Measurements from ENCODE around the gene ARSG. TPM values are rescaled to one million over a fixed set of nuclear protein-coding genes. Genes with fewer than 3 reads are reported as not detected.

ARSG gene
- total and polyA plus RNA-seq, 9 of the 15 experiments (the other 6 are each of a cell fraction or from before 2014, with no cell fraction given) = 1.0 to 5.6 (median 1.8) TPM

GRCh38 chr17:68379177-68379510 is 87.8 kb downstream of the ARSG start:
- 0% methylated on average over 3 of the region's 3 CpGs for WGBS (ENCODE audit: insufficient coverage, low coverage, missing lambda C conversion rate)
- no peak overlapping the region for H3K4me3 ChIP-seq
- no peaks in the 10 kb centered on the region for H3K79me2 ChIP-seq (ENCODE audit: control insufficient read depth, insufficient read depth, low read length)
- H3K9me1 ChIP-seq (ENCODE audit: control insufficient read depth, insufficient read depth, low read length) = no peaks in the 10 kb centered on the region
- no peak for DNase-seq (ENCODE audit: extremely low read depth in 1 of 4, low spot score in 3 of 4)
- peaks cover 35 to 43% of the 10 kb centered on the region in 2 experiments for H3K27me3 ChIP-seq (ENCODE audit: control insufficient read depth in 2 of 2, insufficient read depth in 2 of 2, low read length in 2 of 2)
- intact Hi-C loops (cut with micrococcal nuclease) = no loop called here
- H3K4me1 ChIP-seq (replicated peaks in 1 of 2; ENCODE audit: control insufficient read depth in 2 of 2, insufficient read depth in 2 of 2, low read length in 2 of 2) = no peaks in the 10 kb centered on the region
- H3K9ac ChIP-seq (ENCODE audit: insufficient read depth in 1 of 2, low read depth in 2 of 2, low read length in 2 of 2) = no peak overlapping the region
- in situ Hi-C loops (cut with MboI) = no loop called here
- H3K27ac ChIP-seq (ENCODE audit: extremely low read depth, low read depth, low read length) = no peak overlapping the region
- no peaks in the 10 kb centered on the region for H3K36me3 ChIP-seq (ENCODE audit: control insufficient read depth, insufficient read depth, low read length)
- no peak overlapping the region for H2AFZ ChIP-seq (ENCODE audit: low read depth, low read length)
- no peaks in the 10 kb centered on the region for H3K9me3 ChIP-seq (replicated peaks; ENCODE audit: control insufficient read depth, insufficient read depth, low read depth, low read length)
- no TSS peak for BruUV-seq (replicated peaks)
- CTCF ChIA-PET (ENCODE audit: low intra/inter-chr PET ratio) = no interaction called here
- H4K20me1 ChIP-seq (replicated peaks; ENCODE audit: control insufficient read depth, insufficient read depth, low read length) = no peaks in the 10 kb centered on the region
- no peak overlapping the region for H3K4me2 ChIP-seq (ENCODE audit: insufficient read depth, low read length)
- FAIRE-seq = no peak
- ATAC-seq = no peak
- POLR2A ChIA-PET = no interaction called here
- TF ChIP-seq MYC (IDR thresholded peaks at IDR 0.05; ENCODE audit: low read depth, low read length) = no peak
- TF ChIP-seq MYC (CRISPR knock-in tag; IDR thresholded peaks at IDR 0.05; ENCODE audit: borderline replicate concordance, low read depth) = no peak
- no peak for TF ChIP-seq ZNF583 (CRISPR knock-in tag; IDR thresholded peaks at IDR 0.05)
- TF ChIP-seq NCOR1 (IDR thresholded peaks at IDR 0.05) = no peak
- TF ChIP-seq DIDO1 (tag; IDR thresholded peaks at IDR 0.05; ENCODE audit: low read depth) = no peak
- TF ChIP-seq YBX1 (IDR thresholded peaks at IDR 0.05) = no peak
- no peak for TF ChIP-seq ZNF444 (CRISPR knock-in tag; IDR thresholded peaks at IDR 0.05)
- TF ChIP-seq WHSC1 (IDR thresholded peaks at IDR 0.05; ENCODE audit: low read length) = no peak
- no peak for TF ChIP-seq ARID3A (IDR thresholded peaks at IDR 0.05; ENCODE audit: borderline replicate concordance, low read depth, low read length)
- TF ChIP-seq, protein P1, sequence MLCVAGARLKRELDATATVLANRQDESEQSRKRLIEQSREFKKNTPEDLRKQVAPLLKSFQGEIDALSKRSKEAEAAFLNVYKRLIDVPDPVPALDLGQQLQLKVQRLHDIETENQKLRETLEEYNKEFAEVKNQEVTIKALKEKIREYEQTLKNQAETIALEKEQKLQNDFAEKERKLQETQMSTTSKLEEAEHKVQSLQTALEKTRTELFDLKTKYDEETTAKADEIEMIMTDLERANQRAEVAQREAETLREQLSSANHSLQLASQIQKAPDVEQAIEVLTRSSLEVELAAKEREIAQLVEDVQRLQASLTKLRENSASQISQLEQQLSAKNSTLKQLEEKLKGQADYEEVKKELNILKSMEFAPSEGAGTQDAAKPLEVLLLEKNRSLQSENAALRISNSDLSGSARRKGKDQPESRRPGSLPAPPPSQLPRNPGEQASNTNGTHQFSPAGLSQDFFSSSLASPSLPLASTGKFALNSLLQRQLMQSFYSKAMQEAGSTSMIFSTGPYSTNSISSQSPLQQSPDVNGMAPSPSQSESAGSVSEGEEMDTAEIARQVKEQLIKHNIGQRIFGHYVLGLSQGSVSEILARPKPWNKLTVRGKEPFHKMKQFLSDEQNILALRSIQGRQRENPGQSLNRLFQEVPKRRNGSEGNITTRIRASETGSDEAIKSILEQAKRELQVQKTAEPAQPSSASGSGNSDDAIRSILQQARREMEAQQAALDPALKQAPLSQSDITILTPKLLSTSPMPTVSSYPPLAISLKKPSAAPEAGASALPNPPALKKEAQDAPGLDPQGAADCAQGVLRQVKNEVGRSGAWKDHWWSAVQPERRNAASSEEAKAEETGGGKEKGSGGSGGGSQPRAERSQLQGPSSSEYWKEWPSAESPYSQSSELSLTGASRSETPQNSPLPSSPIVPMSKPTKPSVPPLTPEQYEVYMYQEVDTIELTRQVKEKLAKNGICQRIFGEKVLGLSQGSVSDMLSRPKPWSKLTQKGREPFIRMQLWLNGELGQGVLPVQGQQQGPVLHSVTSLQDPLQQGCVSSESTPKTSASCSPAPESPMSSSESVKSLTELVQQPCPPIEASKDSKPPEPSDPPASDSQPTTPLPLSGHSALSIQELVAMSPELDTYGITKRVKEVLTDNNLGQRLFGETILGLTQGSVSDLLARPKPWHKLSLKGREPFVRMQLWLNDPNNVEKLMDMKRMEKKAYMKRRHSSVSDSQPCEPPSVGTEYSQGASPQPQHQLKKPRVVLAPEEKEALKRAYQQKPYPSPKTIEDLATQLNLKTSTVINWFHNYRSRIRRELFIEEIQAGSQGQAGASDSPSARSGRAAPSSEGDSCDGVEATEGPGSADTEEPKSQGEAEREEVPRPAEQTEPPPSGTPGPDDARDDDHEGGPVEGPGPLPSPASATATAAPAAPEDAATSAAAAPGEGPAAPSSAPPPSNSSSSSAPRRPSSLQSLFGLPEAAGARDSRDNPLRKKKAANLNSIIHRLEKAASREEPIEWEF (CRISPR knock-in tag; IDR thresholded peaks at IDR 0.05) = no peak
- no peak for TF ChIP-seq NCOA6 (IDR thresholded peaks at IDR 0.05)
- no peak for TF ChIP-seq THRAP3 (IDR thresholded peaks at IDR 0.05; ENCODE audit: borderline replicate concordance)
- TF ChIP-seq CLOCK (CRISPR knock-in tag; IDR thresholded peaks at IDR 0.05; ENCODE audit: borderline replicate concordance) = no peak
- TF ChIP-seq SRSF3 (IDR thresholded peaks at IDR 0.05; ENCODE audit: insufficient read depth, low read length) = no peak
